ELR (cell line): ENCODE data around the gene IRF4.
"Not testable (repeated sequence)": the region's sequence is repeated elsewhere in the genome, so short reads cannot be mapped to it uniquely, and the experiment has no call there.

ENCODE experiments used
- DNase-seq: peaks from one replicate; pipeline ENCODE4 v3.0.0-alpha.2; 2015; ENCODE audit warnings: low read depth

Gene IRF4

GRCh38 chr6:422433-423054 is 31.0 kb downstream of the IRF4 start:
- DNase-seq = peak; percentile 88

DNA sequence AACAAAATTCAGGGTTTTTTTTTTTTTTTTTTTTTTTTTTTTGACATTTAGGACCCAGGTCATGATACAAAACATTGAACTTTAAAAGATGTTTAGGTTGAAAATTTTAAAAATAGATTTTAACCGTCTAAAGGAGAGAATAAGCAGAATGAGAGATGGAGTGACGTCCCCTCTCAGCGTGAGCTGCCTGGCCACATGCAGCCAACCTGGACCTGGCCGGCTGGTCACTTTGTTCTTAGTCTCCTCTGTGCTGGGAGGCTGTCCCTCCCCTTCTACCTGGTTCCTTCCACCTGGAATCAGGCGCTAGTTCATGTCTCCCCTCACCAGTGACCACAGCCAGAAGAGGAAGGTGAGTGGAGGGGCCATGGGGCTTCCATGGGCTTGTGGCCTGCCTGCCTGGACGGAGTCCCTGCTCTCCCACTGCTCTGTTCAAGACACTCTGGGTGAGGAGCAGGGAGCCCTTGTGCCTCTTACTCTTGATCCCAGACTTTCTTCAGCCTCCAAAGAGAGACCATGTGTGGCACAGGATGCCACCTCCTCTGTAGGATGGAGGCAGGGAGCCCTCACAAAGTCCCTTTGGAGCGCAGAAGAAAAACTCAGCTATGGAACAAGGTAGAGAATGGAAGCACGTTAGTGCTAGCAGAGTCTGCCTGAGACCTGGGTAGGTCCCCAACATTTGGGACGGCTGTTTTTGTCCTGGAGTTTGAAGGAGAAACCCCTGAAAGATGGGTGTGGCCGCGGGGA is 31.7 kb downstream of the IRF4 start:
- DNase-seq = no peak

- no peak for DNase-seq
Observed at GRCh38 chr6:423799-424345, 32.3 kb downstream of the IRF4 start.

DNA sequence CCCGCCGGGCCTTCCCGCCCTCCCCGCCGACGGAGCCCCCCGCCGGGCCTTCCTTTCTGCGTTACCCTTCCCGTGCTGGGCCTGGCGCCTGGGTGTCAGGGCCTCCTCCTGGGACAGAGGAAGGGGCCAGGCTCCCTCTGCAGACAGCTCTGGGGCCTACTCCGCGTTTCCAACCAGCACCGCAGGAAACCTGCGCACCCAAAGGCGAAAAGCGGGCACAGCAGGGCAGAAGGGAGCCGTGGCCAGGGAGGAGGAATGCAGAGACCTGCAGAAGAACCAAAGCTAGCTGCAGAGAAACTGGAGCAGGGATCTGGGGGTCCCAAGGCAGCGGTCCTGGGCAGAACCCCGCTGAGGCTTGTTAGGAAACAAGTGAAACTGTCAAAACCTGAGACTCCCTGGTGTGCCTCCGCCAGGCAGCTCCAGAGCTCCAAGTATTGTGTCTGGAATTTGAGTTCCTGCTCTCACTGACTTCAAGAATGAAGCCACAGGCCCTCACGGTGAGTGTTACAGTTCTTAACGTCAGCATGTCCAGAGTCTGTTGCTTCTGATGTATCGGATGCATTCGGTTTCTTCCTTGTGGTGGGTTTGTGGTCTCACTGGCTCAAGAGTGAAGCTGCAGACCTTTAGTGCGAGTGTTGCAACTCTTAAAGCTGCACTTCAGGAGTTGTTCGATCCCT is 33.3 kb downstream of the IRF4 start:
- DNase-seq = no peak

DNA sequence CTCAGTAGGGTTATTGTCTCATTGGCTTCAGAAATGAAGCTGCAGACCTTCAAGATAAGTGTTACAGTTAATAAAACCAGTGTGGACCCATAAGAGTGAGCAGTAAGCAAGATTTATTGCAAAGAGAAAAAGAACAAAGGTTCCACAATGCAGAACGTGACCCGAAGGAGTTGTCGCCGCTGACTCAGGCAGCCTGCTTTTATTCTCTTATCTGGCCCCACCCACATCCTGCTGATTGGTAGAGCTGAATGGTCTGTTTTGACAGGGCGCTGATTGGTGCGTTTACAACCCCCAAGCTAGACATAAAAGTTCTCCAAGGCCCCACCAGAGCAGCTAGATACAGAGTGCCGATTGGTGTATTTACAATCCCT is 33.9 kb downstream of the IRF4 start:
- not testable (repeated sequence) for DNase-seq

DNA sequence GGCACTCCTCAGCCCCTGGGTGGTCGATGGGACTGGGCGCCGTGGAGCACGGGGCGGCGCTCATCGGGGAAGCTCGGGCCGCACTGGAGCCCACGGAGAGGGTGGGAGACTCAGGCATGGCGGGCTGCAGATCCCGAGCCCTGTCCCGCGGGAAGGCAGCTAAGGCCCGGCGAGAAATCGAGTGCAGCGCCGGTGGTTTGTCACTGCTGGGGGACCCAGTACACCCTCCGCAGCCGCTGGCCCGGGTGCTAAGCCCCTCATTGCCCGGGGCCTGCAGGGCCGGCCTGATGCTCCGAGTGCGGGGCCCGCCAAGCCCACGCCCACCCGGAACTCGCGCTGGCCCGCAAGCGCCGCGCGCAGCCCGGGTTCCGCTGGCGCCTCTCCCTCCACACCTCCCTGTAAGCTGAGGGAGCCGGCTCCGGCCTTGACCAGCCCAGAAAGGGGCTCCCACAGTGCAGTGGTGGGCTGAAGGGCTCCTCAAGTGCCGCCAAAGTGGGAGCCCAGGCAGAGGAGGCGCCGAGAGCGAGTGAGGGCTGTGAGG is 34.7 kb downstream of the IRF4 start:
- DNase-seq = not testable (repeated sequence)

DNA sequence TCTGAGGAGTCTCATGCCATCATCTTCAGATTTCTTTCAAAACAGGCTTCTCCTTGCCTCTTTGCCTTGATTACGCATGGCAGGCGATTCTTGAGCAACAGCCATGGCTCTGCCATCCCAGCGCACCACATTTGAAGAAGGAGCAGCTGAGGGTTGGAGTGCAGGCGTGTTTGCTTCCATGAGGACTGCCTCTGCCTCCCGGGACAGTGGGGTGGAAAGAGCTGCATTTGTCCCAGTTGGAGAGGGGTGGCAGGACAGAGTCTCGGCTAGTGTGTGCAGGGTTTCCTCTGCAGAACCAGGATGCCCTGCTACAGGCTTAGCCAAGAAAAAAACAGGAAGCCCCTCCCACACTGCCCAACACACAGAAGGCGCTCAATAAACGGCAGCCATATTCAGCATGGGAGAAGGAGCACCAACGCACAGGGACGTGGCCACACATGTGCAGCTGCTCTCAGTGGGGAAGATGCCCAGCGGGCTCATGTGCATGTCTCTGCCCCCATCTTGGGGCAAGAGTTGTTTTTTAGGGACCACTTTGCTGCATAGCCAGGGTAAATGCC is 36.6 kb downstream of the IRF4 start:
- DNase-seq = no peak

DNA sequence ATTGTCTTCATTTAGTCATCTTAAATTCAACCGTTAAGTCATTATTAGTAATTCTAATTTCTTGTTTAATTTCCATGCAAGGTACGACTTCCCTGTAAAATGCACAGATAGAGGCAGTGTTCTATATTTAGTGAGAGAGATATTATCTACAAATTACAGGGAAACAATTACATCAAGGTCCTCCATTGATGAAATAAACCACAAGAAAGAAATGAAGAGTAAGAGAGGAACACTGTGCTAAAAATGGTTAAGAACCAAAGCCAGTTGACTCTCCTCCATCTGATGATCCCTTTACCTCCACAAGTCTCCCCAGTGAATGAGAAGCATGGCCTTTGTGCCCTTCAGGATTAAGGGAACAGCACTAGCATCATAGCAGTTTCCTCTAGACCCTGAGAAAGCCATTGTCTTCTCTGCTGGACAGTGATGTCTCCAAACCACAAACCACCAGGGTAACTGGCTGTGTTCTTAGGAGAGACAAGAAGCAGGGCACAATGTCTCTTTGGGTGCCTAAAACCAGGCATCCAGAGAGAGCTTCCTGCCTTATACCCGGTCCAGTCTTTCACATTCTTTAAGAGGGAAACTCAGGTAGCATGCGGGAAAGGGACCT is 38.1 kb downstream of the IRF4 start:
- DNase-seq = no peak

GRCh38 chr6:431504-431903 is 40.0 kb downstream of the IRF4 start:
- no peak for DNase-seq

GRCh38 chr6:431986-432385 is 40.4 kb downstream of the IRF4 start:
- no peak for DNase-seq

- DNase-seq = no peak
Observed at GRCh38 chr6:434051-434705, 42.6 kb downstream of the IRF4 start.

GRCh38 chr6:435441-436307 is 44.1 kb downstream of the IRF4 start:
- no peak for DNase-seq

GRCh38 chr6:436308-437036 is 44.9 kb downstream of the IRF4 start:
- peak; percentile 29 for DNase-seq

DNA sequence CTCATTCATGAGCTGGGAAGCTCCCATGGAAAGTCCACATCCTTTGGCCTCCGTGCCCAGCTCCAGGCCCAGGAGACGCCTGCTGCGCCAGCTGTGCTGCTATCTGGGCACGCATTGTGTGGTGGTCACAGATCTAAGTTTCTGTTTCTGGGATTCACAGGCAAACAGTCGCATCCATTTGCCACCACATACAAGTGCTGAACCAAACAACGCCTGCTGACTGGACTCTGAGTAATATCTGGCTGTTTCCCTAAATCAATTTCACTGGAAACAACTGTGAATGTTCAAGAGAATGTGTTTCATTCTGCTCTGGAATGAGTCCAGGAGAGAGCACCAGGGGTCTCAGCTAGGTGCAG is 45.5 kb downstream of the IRF4 start:
- DNase-seq = peak; percentile 15

GRCh38 chr6:438634-439170 is 47.1 kb downstream of the IRF4 start:
- DNase-seq = no peak

DNA sequence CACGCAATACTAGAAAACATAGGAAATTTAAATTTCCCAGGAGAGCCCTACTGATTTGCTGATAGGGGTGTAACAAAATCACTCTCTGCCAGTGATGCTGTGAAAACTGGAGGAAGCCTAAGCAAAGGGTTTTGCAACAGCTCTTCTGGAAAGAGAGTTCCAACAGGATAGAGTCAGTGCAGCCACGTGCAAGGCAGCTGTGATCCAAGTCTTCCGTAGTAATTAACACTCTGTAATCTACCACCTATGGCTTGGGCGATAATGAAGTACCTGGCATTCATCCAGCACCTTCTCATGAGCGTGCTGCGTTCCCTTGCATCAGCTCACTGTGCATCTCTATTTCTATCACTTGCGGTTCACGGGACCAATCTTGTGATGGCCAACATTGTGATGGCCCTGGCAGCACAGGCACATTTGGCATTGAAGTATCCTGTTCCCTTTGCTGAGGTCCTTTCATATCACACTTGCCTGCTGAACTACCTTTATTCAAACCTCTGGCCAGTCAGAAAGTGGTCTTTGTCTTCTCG is 48.2 kb downstream of the IRF4 start:
- DNase-seq = no peak

GRCh38 chr6:441126-441920 is 49.8 kb downstream of the IRF4 start:
- no peak for DNase-seq

DNA sequence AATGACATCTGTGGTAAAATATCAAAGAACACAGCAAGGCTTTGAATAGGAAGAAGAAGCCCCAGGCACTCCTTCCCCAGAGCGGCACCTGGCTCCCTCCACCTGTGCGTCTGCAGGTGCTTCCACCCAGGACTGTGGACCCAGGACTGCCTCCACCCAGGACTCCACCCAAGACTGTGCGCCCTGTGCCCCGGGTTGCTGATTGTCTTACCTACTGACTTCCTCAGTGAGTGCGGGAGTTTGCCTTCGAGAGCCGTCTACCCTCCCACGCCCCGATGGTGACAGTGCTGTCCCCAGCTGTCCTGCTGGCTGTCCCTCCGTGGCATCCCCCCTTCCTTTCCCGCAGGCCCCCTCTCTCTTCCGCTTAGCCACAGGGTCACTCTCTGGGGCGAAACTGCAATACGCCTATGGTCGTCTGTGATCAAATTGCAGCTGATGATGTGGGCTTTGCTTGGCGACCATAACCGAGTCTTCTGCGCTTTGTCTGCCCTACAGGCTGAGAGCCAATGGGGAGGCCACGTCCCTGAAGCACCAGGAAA is 52.1 kb downstream of the IRF4 start:
- DNase-seq = no peak
